HG03460 (cell line): ENCODE data around the gene CRISPLD2.

Experiments
- ATAC-seq: cut with Tn5 transposase; IDR thresholded peaks from one replicate; pipeline ENCODE4 v1.9.1; 2021; ENCODE audit not compliant: unreplicated experiment

CRISPLD2 gene

DNA sequence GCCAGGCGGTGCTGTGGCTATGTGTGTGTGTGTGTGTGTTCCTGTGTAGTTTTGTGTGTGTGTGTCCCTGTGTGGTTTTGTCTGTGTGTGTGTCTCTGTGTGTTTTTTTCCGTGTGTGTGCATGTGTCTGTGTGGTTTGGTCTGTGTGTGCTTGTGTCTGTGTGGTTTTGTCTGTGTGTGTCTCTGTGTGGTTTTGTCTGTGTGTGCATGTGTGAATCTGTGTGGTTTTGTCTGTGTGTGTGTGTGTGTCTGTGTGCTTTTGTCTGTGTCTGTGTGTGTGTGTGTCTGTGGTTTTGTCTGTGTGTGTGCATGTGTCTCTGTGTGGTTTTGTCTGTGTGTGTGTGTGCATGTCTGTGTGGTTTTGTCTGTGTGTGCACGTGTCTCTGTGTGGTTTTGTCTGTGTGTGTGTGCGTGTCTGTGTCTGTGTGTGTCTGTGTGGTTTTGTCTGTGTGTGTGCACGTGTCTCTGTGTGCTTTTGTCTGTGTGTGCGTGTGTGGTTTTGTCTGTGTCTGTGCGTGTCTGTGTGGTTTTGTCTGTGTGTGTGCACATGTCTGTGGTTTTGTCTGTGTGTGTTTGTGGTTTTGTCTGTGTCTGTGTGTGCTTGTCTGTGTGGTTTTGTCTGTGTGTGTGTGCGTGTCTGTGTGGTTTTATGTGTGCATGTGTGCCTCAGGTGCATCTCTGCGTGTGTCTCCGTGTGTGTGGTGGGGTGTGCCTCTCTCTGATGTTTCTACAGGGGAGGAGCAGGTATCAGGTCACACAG, 129.2 kb downstream of the CRISPLD2 start:
- ATAC-seq, result no peak

- ATAC-seq, result no peak
These were observed 130.1 kb downstream of the CRISPLD2 start for GRCh38 chr16:84949772-84950436.

- no peak for ATAC-seq
These were observed 131.1 kb downstream of the CRISPLD2 start for GRCh38 chr16:84950906-84951305.

- no peak for ATAC-seq
These were observed 132.8 kb downstream of the CRISPLD2 start for GRCh38 chr16:84952335-84953189.

DNA sequence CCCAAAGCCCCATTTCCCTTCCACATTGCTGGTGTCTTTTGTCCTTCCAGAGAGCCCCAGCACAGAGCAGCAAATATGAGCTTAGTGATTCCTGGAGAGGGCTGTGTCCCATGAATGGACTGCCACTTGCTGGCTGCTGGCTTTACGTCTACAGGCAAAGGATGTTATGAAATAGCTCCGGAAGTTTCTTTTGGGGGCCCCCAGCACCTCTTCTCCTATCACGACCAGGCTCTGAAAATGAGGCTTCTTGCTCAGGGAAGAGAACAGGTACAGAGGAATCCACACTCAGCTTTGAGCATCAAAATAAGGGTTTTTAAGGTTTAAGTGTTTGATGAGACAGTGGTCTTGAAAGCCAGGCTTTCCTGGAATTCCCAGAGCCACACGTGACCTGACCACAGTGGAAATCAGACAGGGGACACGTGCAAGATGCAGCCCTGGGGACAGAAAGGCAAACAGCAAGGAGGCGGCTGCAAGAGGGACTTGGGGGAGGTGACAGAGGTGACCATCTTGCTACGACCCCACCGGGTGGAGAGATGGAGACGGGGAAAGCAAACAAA, 133.5 kb downstream of the CRISPLD2 start:
- no peak for ATAC-seq

- ATAC-seq, result no peak
These were observed 135.6 kb downstream of the CRISPLD2 start for GRCh38 chr16:84955427-84955826.

- ATAC-seq, result no peak
These were observed 137.4 kb downstream of the CRISPLD2 start for GRCh38 chr16:84957192-84957591.

GRCh38 chr16:84957792-84958191, 138.0 kb downstream of the CRISPLD2 start:
- ATAC-seq, result no peak
